Measurements from ENCODE around the gene ZNF793.

DNA sequence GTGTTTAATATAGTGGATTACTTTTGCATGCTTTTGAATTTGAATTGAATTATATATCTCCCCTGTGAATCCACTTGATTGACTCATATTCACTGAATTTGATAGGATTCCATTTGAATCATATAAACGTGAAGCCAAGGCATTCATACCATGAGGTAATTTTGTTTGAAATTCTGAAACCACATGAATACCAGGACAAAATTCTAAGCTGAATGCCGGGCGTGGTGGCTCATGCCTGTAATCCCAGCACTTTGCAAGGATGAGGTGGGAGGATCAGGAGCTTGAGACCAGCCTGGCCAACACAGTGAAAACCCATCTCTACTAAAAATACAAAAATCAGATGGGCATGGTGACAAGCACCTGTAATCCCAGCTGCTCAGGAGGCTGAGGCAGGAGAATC, 4.4 kb downstream of the ZNF793 start:
- TF ChIP-seq BHLHE40 (IDR thresholded peaks at IDR 0.05; ENCODE audit: borderline replicate concordance) = no peak
- no peak for TF ChIP-seq ARNT (IDR thresholded peaks at IDR 0.05)
- TF ChIP-seq LEF1 (IDR thresholded peaks at IDR 0.05; ENCODE audit: borderline replicate concordance) = no peak
- no peak for TF ChIP-seq FOXM1 (IDR thresholded peaks at IDR 0.05; ENCODE audit: borderline replicate concordance)
- TF ChIP-seq FOXK2 (IDR thresholded peaks at IDR 0.05) = no peak
